Ovary (tissue), 3 donors: Measurements from ENCODE around the gene PGBD5.

ENCODE experiments used
- CTCF ChIP-seq, 3 donors: fragments of 450-650 bp in 2 of 3; fragments of 200-600 bp in 1 of 3; IDR thresholded peaks; one replicate each; pipeline versions ENCODE4 v1.5.1 to v1.8.0; 2016 to 2022; ENCODE audit warnings: antibody characterized with exemption in 3 of 3, mild to moderate bottlenecking in 1 of 3
- EP300 ChIP-seq: sonication (generic); formaldehyde crosslinking; IDR thresholded peaks from one replicate; pipeline ENCODE4 v1.6.1; 2017; ENCODE audit warnings: antibody characterized with exemption
- donor health status: DM: no; HTN: no; CAD: no.

- no peak for TF ChIP-seq EP300
- TF ChIP-seq CTCF (IDR thresholded peaks at IDR 0.05), result no peak
Measured at GRCh38 chr1:230339033-230339432, 87.1 kb downstream of the PGBD5 start.
